T-cell (primary cell): ENCODE data around the gene TUBGCP2. TPM values are rescaled to one million over a fixed set of nuclear protein-coding genes. Genes with fewer than 3 reads are reported as not detected.

Source experiments
- ATAC-seq, 4 experiments: fragments of 200-7000 bp in 3 of 4; fragments of 150-1000 bp in 1 of 4; cut with Tn5 transposase; replicated peaks in 1 of 4; 1 replicate in 3 of 4; 2 replicates in 1 of 4; pipeline ENCODE4 v1.10.0; 2021; ENCODE audit warnings: moderate library complexity in 3 of 4, mild to moderate bottlenecking in 2 of 4, moderate number of reproducible peaks in 1 of 4
- CTCF ChIA-PET, 2 donors: fragments of 300-600 bp; sonication (Branson Sonifier 250); formaldehyde crosslinking; loops; one replicate each; lab custom pipeline; 2022; ENCODE audit warnings: antibody characterized with exemption in 2 of 2; lab: Charles Lee
- POLR2A ChIA-PET, 2 donors: fragments of 300-600 bp; sonication (Branson Sonifier 250); formaldehyde crosslinking; loops; one replicate each; lab custom pipeline; 2022; ENCODE audit warnings: antibody characterized with exemption in 2 of 2; lab: Charles Lee
- DNase-seq, 35 experiments: peaks; one replicate each; pipeline versions ENCODE4 v3.0.0 to v3.0.0-alpha.2; 2013 to 2023
- H3K27ac ChIP-seq: one replicate; pipeline ENCODE4 v1.5.1; 2013; ENCODE audit warnings: low read length
- H3K27me3 ChIP-seq, 2 experiments: replicated peaks in 1 of 2; 1 replicate in 1 of 2; 2 replicates in 1 of 2; pipeline versions ENCODE4 v1.6.1 to v1.7.0; 2013; ENCODE audit warnings: low read length in 1 of 2, mixed read lengths in 1 of 2; ENCODE audit not compliant: control insufficient read depth in 2 of 2, insufficient read depth in 2 of 2; ENCODE audit errors: extremely low read depth in 1 of 2
- H3K36me3 ChIP-seq, 2 donors: 1 replicate in 1 of 2; 2 replicates in 1 of 2; pipeline versions ENCODE4 v1.6.1 to v1.7.0; 2013; ENCODE audit warnings: low read length in 1 of 2; ENCODE audit not compliant: control insufficient read depth in 2 of 2, insufficient read depth in 1 of 2; ENCODE audit errors: extremely low read depth in 1 of 2
- H3K4me1 ChIP-seq, 2 experiments: 1 replicate in 1 of 2; 2 replicates in 1 of 2; pipeline versions ENCODE4 v1.6.1 to v1.7.0; 2013; ENCODE audit warnings: low read length in 2 of 2, mixed read lengths in 1 of 2; ENCODE audit not compliant: insufficient read depth in 2 of 2, control insufficient read depth in 1 of 2; ENCODE audit errors: extremely low read depth in 1 of 2
- H3K4me3 ChIP-seq, 2 donors: 1 replicate in 1 of 2; 2 replicates in 1 of 2; pipeline versions ENCODE4 v1.5.1 to v1.7.0; 2013; ENCODE audit warnings: mild to moderate bottlenecking in 2 of 2, low read length in 1 of 2, moderate library complexity in 1 of 2; ENCODE audit not compliant: control insufficient read depth in 1 of 2; ENCODE audit errors: extremely low read depth in 1 of 2
- H3K9me3 ChIP-seq: 2 replicates; pipeline ENCODE4 v1.7.0; 2013
- H3K27ac Mint-ChIP-seq, 2 donors: one replicate each; pipeline ENCODE4 v1.8.0; 2020 to 2021; ENCODE audit warnings: mild to moderate bottlenecking in 2 of 2, mixed read lengths in 2 of 2
- H3K27me3 Mint-ChIP-seq, 2 donors: one replicate each; pipeline ENCODE4 v1.8.0; 2021 to 2022; ENCODE audit warnings: mixed read lengths in 2 of 2
- H3K36me3 Mint-ChIP-seq: one replicate; pipeline ENCODE4 v1.8.0; 2021; ENCODE audit warnings: mixed read lengths
- H3K4me1 Mint-ChIP-seq, 3 donors: one replicate each; pipeline ENCODE4 v1.8.0; 2020 to 2022; ENCODE audit warnings: mixed read lengths in 3 of 3, mild to moderate bottlenecking in 1 of 3
- H3K4me3 Mint-ChIP-seq, 3 donors: one replicate each; pipeline ENCODE4 v1.8.0; 2020 to 2022; ENCODE audit warnings: mild to moderate bottlenecking in 3 of 3, mixed read lengths in 3 of 3, moderate library complexity in 3 of 3
- H3K9me3 Mint-ChIP-seq, 3 donors: one replicate each; pipeline ENCODE4 v1.8.0; 2020 to 2022; ENCODE audit warnings: mixed read lengths in 3 of 3
- WGBS: methylation state at CpG from one replicate; pipeline ENCODE4 v1.1.5; 2013; ENCODE audit warnings: missing lambda C conversion rate; ENCODE audit not compliant: insufficient coverage; 5-methylcytosine and 5-hydroxymethylcytosine counted together
- total RNA-seq, 35 experiments: library from RNA in 6 of 35; stranded (reverse) in 6 of 35; fragments of 120-200 nt in 1 of 35; gene quantifications; one replicate each; pipeline versions ENCODE4 v1.2.1 to v1.2.4 and lab custom pipeline; 2013 to 2026

TUBGCP2 gene
- total RNA-seq, 5 donors from 2014 or later (not counting 1 experiment from before 2014, with no cell fraction given): 64.5 to 80.8 (median 72.7) TPM

GRCh38 chr10:133237588-133238465 is 70.8 kb downstream of the TUBGCP2 start, which contains the start of gene VENTX:
Gene VENTX (plus strand): TSS chr10:133237855. CDS start chr10:133237915, 60 bp downstream.
- H3K4me3 ChIP-seq: no peak within 1 kb of the TSS
- Mint-ChIP-seq H3K4me1 (peaks cover 16 to 31% (median 22%) of the 10 kb centered on the region in 3 donors), H3K9me3 (no peaks in the 10 kb centered on the region), H3K36me3 (no peaks in the 10 kb centered on the region), H3K4me3 (peak within 1 kb of the TSS in 2 of 3 donors; percentile 4 to 58), H3K27ac (no peak within 1 kb of the TSS), H3K27me3 (peaks cover 35 to 62% of the 10 kb centered on the region in 2 donors)
- H3K4me1 ChIP-seq: peaks cover 0 to 46% of the 10 kb centered on the region in 2 experiments
- no peaks in the 10 kb centered on the region for H3K36me3 ChIP-seq
- DNase-seq (no peak), ATAC-seq (no peak)
- 53% methylated on average over 44 of the region's 60 CpGs for WGBS
- H3K27ac ChIP-seq: no peak within 1 kb of the TSS
- ChIA-PET POLR2A (no interaction called here), CTCF (no interaction called here)
- peaks cover 4 to 86% of the 10 kb centered on the region in 2 experiments for H3K27me3 ChIP-seq
- no peaks in the 10 kb centered on the region for H3K9me3 ChIP-seq

- CTCF ChIA-PET: no interaction called here
- H3K9me3 ChIP-seq: no peaks in the 10 kb centered on the region
- H3K4me1 ChIP-seq: peaks cover 0 to 45% of the 10 kb centered on the region in 2 experiments
- Mint-ChIP-seq H3K27ac (no peak overlapping the region), H3K9me3 (no peaks in the 10 kb centered on the region), H3K27me3 (peaks cover 31 to 63% of the 10 kb centered on the region in 2 donors), H3K4me3 (peak overlapping the region in 2 of 3 donors; percentile 4 to 58), H3K4me1 (peaks cover 16 to 27% (median 22%) of the 10 kb centered on the region in 3 donors), H3K36me3 (no peaks in the 10 kb centered on the region)
- no peak overlapping the region for H3K4me3 ChIP-seq
- no peak for ATAC-seq
- no peak for DNase-seq
- 7% methylated on average over 22 of the region's 32 CpGs for WGBS
- no peak overlapping the region for H3K27ac ChIP-seq
- peaks cover 4 to 86% of the 10 kb centered on the region in 2 experiments for H3K27me3 ChIP-seq
- POLR2A ChIA-PET: no interaction called here
- H3K36me3 ChIP-seq: no peaks in the 10 kb centered on the region
Observed at GRCh38 chr10:133237241-133237587, 71.5 kb downstream of the TUBGCP2 start.

- H3K4me1 Mint-ChIP-seq: peaks cover 13 to 25% (median 19%) of the 10 kb centered on the region in 3 donors
- CTCF ChIA-PET: no interaction called here
- H3K27me3 Mint-ChIP-seq: peaks cover 32 to 66% of the 10 kb centered on the region in 2 donors
- no peak overlapping the region for H3K27ac ChIP-seq
- H3K9me3 ChIP-seq: no peaks in the 10 kb centered on the region
- peak overlapping the region in 1 of 3 donors; percentile 58 for H3K4me3 Mint-ChIP-seq
- no peak overlapping the region for H3K4me3 ChIP-seq
- peaks cover 4 to 86% of the 10 kb centered on the region in 2 experiments for H3K27me3 ChIP-seq
- ATAC-seq: peak in 3 of 4 experiments; percentile 12 to 36 (median 28)
- H3K4me1 ChIP-seq: peaks cover 0 to 39% of the 10 kb centered on the region in 2 experiments
- H3K9me3 Mint-ChIP-seq: no peaks in the 10 kb centered on the region
- 4% methylated on average over 97 of the region's 103 CpGs for WGBS
- POLR2A ChIA-PET: no interaction called here
- no peaks in the 10 kb centered on the region for H3K36me3 ChIP-seq
- no peaks in the 10 kb centered on the region for H3K36me3 Mint-ChIP-seq
- no peak overlapping the region for H3K27ac Mint-ChIP-seq
- DNase-seq: no peak
Observed at GRCh38 chr10:133236401-133237240, 72.1 kb downstream of the TUBGCP2 start.

GRCh38 chr10:133235932-133236331 is 72.7 kb downstream of the TUBGCP2 start:
- H3K27ac Mint-ChIP-seq: no peak overlapping the region
- H3K36me3 Mint-ChIP-seq: no peaks in the 10 kb centered on the region
- WGBS: 0% methylated on average over 11 of the region's 18 CpGs
- peaks cover 0 to 37% of the 10 kb centered on the region in 2 experiments for H3K4me1 ChIP-seq
- peak overlapping the region; percentile 17 to 41 for H3K4me3 ChIP-seq
- peak overlapping the region; percentile 41 to 67 (median 51) for H3K4me3 Mint-ChIP-seq
- ATAC-seq (peak in 2 of 4 experiments; percentile 24 to 29), DNase-seq (no peak)
- no peaks in the 10 kb centered on the region for H3K9me3 ChIP-seq
- ChIA-PET POLR2A (no interaction called here), CTCF (no interaction called here)
- peaks cover 6 to 23% (median 15%) of the 10 kb centered on the region in 3 donors for H3K4me1 Mint-ChIP-seq
- peaks cover 4 to 84% of the 10 kb centered on the region in 2 experiments for H3K27me3 ChIP-seq
- no peak overlapping the region for H3K27ac ChIP-seq
- H3K9me3 Mint-ChIP-seq: no peaks in the 10 kb centered on the region
- H3K36me3 ChIP-seq: no peaks in the 10 kb centered on the region
- peaks cover 31 to 64% of the 10 kb centered on the region in 2 donors for H3K27me3 Mint-ChIP-seq

- Mint-ChIP-seq H3K36me3 (no peaks in the 10 kb centered on the region), H3K4me3 (peak overlapping the region; percentile 51 to 67 (median 63)), H3K9me3 (no peaks in the 10 kb centered on the region), H3K27me3 (peaks cover 27 to 61% of the 10 kb centered on the region in 2 donors), H3K27ac (no peak overlapping the region), H3K4me1 (peaks cover 0 to 19% (median 11%) of the 10 kb centered on the region in 3 donors)
- DNase-seq (no peak), ATAC-seq (peak in 3 of 4 experiments; percentile 14 to 40 (median 28))
- CTCF ChIA-PET: no interaction called here
- Histone ChIP-seq H3K9me3 (no peaks in the 10 kb centered on the region), H3K4me1 (peaks cover 0 to 36% of the 10 kb centered on the region in 2 experiments), H3K4me3 (peak overlapping the region in 1 of 2 donors; percentile 17), H3K36me3 (no peaks in the 10 kb centered on the region), H3K27ac (no peak overlapping the region), H3K27me3 (peaks cover 4 to 83% of the 10 kb centered on the region in 2 experiments)
- POLR2A ChIA-PET: no interaction called here
- WGBS: 6% methylated on average over 43 of the region's 48 CpGs
Observed at GRCh38 chr10:133235265-133235855, 73.3 kb downstream of the TUBGCP2 start.
